ENCODE measurements around the gene TIGIT. TPM values are rescaled to one million over a fixed set of nuclear protein-coding genes. Genes with fewer than 3 reads are reported as not detected.

Gene TIGIT
- polyA plus RNA-seq, 3 donors from 2014 or later, result 58.7 to 89.9 (median 87.3) TPM

- Mint-ChIP-seq H3K27ac (peak overlapping the region in 5 of 6 donors; percentile 75 to 85 (median 78)), H3K4me3 (peak overlapping the region in 3 of 5 donors; percentile 31 to 34 (median 32)), H3K9me3 (no peaks in the 10 kb centered on the region), H3K36me3 (peaks cover 9 to 20% (median 10%) of the 10 kb centered on the region in 3 donors), H3K27me3 (ENCODE audit: low read depth in 3 of 3) (peaks cover 0 to 3% (median 0%) of the 10 kb centered on the region in 3 donors), H3K4me1 (peaks cover 58 to 83% of the 10 kb centered on the region in 2 donors)
- DNase-seq, result no peak
Measured at GRCh38 chr3:114318295-114318694, 24.5 kb downstream of the TIGIT start.

DNA sequence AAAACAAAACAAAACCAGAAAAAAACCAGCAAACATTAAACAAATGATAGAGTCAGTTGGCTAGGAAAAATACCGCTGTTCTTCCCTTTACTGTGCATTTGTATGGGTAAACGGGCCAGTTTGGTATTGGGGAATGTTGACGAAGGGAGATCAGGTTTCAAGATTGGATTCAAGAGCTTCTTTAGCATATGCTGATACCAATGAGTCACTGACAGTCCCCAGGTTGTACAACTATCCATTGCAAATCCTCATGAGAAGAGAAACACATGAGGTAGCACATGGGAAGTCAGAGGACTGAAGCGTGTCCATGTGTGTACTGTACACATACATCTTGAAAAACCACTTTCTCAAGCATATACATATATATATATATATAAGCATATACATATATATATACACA lies 25.6 kb downstream of the TIGIT start:
- Mint-ChIP-seq H3K36me3 (peaks cover 4 to 12% (median 6%) of the 10 kb centered on the region in 3 donors), H3K9me3 (peaks cover 0 to 2% (median 0%) of the 10 kb centered on the region in 6 donors), H3K27me3 (ENCODE audit: low read depth in 3 of 3) (peaks cover 0 to 1% (median 0%) of the 10 kb centered on the region in 3 donors), H3K27ac (peak overlapping the region in 1 of 6 donors; percentile 25), H3K4me1 (peaks cover 58 to 83% of the 10 kb centered on the region in 2 donors), H3K4me3 (no peak overlapping the region)
- no peak for DNase-seq

GRCh38 chr3:114320246-114320645 lies 26.4 kb downstream of the TIGIT start:
- DNase-seq, result no peak
- Mint-ChIP-seq H3K36me3 (peaks cover 4 to 8% (median 7%) of the 10 kb centered on the region in 3 donors), H3K4me3 (no peak overlapping the region), H3K27ac (peak overlapping the region in 1 of 6 donors; percentile 74), H3K27me3 (ENCODE audit: low read depth in 3 of 3) (peaks cover 0 to 1% (median 0%) of the 10 kb centered on the region in 3 donors), H3K9me3 (peaks cover 0 to 2% (median 0%) of the 10 kb centered on the region in 6 donors), H3K4me1 (peaks cover 54 to 82% of the 10 kb centered on the region in 2 donors)

GRCh38 chr3:114323546-114324254 lies 29.9 kb downstream of the TIGIT start:
- peaks cover 0 to 5% (median 0%) of the 10 kb centered on the region in 3 donors for H3K27me3 Mint-ChIP-seq (ENCODE audit: low read depth in 3 of 3)
- peak overlapping the region; percentile 11 to 75 (median 18) for H3K4me3 Mint-ChIP-seq
- peak in 1 of 3 donors; percentile 42 for DNase-seq
- H3K27ac Mint-ChIP-seq, result peak overlapping the region; percentile 75 to 93 (median 86)
- H3K36me3 Mint-ChIP-seq, result peaks cover 3 to 6% (median 4%) of the 10 kb centered on the region in 3 donors
- peaks cover 0 to 2% (median 0%) of the 10 kb centered on the region in 6 donors for H3K9me3 Mint-ChIP-seq
- peaks cover 46 to 74% of the 10 kb centered on the region in 2 donors for H3K4me1 Mint-ChIP-seq

DNA sequence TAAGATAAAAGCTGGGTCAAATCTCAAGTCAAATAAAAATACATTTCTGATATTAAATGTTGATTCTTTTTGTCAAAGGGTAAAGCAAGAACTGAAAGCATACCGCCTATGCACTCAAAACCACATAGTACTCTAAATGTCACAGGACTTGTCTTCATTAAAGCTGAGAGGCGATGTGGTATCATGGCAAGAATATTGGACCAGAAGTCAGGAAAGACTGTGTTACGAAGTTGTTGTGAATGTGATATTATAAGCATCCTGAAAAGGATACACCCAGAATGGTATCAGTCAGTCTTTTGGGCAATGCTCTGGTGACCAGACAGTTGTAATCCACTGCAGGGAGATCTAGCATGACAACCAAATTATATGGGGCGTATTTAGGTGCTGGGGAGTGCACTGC lies 33.8 kb downstream of the TIGIT start:
- Mint-ChIP-seq H3K27ac (peak overlapping the region; percentile 55 to 81 (median 68)), H3K36me3 (peaks cover 3 to 15% (median 14%) of the 10 kb centered on the region in 3 donors), H3K4me3 (peak overlapping the region in 4 of 5 donors; percentile 6 to 51 (median 43)), H3K4me1 (peaks cover 52 to 67% of the 10 kb centered on the region in 2 donors), H3K9me3 (peaks cover 0 to 2% (median 0%) of the 10 kb centered on the region in 6 donors), H3K27me3 (ENCODE audit: low read depth in 3 of 3) (peaks cover 0 to 4% (median 0%) of the 10 kb centered on the region in 3 donors)
- no peak for DNase-seq

- Mint-ChIP-seq H3K4me1 (peaks cover 53 to 67% of the 10 kb centered on the region in 2 donors), H3K27ac (peak overlapping the region in 4 of 6 donors; percentile 9 to 60 (median 32)), H3K27me3 (ENCODE audit: low read depth in 3 of 3) (peaks cover 0 to 4% (median 1%) of the 10 kb centered on the region in 3 donors), H3K9me3 (peaks cover 0 to 2% (median 0%) of the 10 kb centered on the region in 6 donors), H3K36me3 (peaks cover 3 to 15% (median 14%) of the 10 kb centered on the region in 3 donors), H3K4me3 (no peak overlapping the region)
- DNase-seq, result no peak
Measured at GRCh38 chr3:114328345-114328744, 34.5 kb downstream of the TIGIT start.

DNA sequence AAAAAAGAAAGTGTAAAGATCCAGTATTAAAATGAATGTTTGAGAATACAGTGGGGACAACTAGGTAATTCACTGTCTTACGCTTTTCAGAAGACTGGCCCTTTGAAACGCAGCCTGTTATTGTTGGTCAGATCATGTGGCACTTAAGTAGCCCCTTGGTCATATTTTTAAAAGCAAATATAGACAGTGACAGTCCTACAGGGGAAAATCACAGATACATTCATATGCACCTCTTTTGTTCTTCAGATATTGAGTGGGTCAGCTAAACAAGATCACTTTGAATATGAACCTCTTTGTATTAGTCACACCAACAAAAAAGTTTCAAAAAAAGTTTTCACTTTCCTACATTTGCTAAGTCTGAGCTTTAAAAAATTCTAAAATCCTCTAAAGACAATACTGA lies 36.0 kb downstream of the TIGIT start:
- Mint-ChIP-seq H3K36me3 (peaks cover 3 to 15% (median 14%) of the 10 kb centered on the region in 3 donors), H3K4me3 (no peak overlapping the region), H3K4me1 (peaks cover 42 to 59% of the 10 kb centered on the region in 2 donors), H3K27me3 (ENCODE audit: low read depth in 3 of 3) (peaks cover 0 to 4% (median 1%) of the 10 kb centered on the region in 3 donors), H3K27ac (peak overlapping the region in 1 of 6 donors; percentile 29), H3K9me3 (no peaks in the 10 kb centered on the region)
- no peak for DNase-seq

- peaks cover 43 to 66% of the 10 kb centered on the region in 2 donors for H3K4me1 Mint-ChIP-seq
- peaks cover 0 to 4% (median 3%) of the 10 kb centered on the region in 3 donors for H3K27me3 Mint-ChIP-seq (ENCODE audit: low read depth in 3 of 3)
- H3K36me3 Mint-ChIP-seq, result peaks cover 4 to 15% (median 14%) of the 10 kb centered on the region in 3 donors
- no peak for DNase-seq
- no peak overlapping the region for H3K4me3 Mint-ChIP-seq
- H3K9me3 Mint-ChIP-seq, result no peaks in the 10 kb centered on the region
- H3K27ac Mint-ChIP-seq, result peak overlapping the region in 1 of 6 donors; percentile 66
Measured at GRCh38 chr3:114331007-114331406, 37.2 kb downstream of the TIGIT start.

DNA sequence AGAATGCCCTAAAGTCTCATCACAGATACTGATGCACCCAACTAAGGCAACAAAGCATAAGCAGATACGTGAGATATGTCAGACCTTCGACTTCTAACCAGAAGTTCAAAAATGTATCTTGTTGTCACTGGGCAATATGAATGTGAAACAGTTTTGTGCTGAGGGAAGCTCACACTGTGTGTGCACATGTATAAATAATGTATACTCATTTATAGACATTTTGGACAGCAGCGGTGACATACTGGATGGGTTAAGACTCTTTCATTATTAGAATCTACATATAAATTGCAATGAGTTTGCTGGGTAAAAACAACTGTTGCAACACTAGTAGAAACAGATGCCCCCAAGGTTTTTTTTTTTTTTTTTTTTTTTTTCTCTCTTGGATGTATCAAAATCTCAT lies 37.9 kb downstream of the TIGIT start:
- no peaks in the 10 kb centered on the region for H3K9me3 Mint-ChIP-seq
- no peak for DNase-seq
- peaks cover 7 to 15% (median 14%) of the 10 kb centered on the region in 3 donors for H3K36me3 Mint-ChIP-seq
- peaks cover 0 to 4% (median 3%) of the 10 kb centered on the region in 3 donors for H3K27me3 Mint-ChIP-seq (ENCODE audit: low read depth in 3 of 3)
- peak overlapping the region in 3 of 6 donors; percentile 72 to 89 (median 84) for H3K27ac Mint-ChIP-seq
- peaks cover 47 to 67% of the 10 kb centered on the region in 2 donors for H3K4me1 Mint-ChIP-seq
- no peak overlapping the region for H3K4me3 Mint-ChIP-seq

GRCh38 chr3:114332342-114333179 lies 38.7 kb downstream of the TIGIT start:
- Mint-ChIP-seq H3K4me1 (peaks cover 39 to 65% of the 10 kb centered on the region in 2 donors), H3K9me3 (no peaks in the 10 kb centered on the region), H3K4me3 (peak overlapping the region in 1 of 5 donors; percentile 49), H3K36me3 (peaks cover 7 to 15% (median 14%) of the 10 kb centered on the region in 3 donors), H3K27me3 (ENCODE audit: low read depth in 3 of 3) (peaks cover 0 to 3% (median 2%) of the 10 kb centered on the region in 3 donors), H3K27ac (peak overlapping the region; percentile 31 to 89 (median 74))
- no peak for DNase-seq

DNA sequence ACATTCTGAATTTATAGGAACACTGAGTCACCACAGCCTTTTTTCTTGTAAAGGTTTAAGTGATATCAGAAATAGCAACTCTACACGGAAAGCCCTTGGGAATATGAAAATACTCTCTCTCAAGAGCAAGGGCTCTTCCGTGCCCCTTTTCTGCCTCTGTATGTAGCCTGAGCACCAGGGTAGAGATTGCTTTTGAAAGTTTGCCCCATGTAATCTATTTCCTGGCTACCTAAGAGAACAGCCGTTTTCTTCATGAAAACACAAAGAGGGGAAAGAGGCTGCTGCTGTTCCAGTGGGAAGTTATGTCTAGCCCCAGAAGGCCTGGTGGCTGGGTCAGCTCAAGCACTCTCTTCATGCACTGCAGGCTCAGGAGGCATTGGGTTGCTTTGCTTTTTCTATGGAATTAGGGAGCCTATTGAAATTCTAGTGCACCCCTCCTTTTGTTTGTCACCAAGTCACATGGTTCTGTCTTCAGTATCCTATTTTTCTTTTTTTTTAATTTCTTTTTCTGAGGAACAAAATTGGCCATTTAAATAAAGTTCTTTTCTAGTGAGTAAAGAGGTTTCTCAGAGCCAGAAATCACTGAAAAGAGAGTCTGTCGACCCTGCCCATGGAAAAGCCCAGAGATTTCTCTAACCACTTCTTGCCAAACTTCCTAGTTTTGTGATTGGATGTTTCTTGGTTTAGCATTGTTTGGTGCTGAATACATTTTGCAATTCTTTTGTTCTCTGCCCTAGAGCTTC lies 39.5 kb downstream of the TIGIT start:
- Mint-ChIP-seq H3K27me3 (ENCODE audit: low read depth in 3 of 3) (peaks cover 0 to 3% (median 0%) of the 10 kb centered on the region in 3 donors), H3K36me3 (peaks cover 7 to 15% (median 14%) of the 10 kb centered on the region in 3 donors), H3K4me1 (peaks cover 41 to 64% of the 10 kb centered on the region in 2 donors), H3K9me3 (no peaks in the 10 kb centered on the region), H3K27ac (peak overlapping the region in 5 of 6 donors; percentile 31 to 89 (median 67)), H3K4me3 (peak overlapping the region in 1 of 5 donors; percentile 12)
- no peak for DNase-seq

DNA sequence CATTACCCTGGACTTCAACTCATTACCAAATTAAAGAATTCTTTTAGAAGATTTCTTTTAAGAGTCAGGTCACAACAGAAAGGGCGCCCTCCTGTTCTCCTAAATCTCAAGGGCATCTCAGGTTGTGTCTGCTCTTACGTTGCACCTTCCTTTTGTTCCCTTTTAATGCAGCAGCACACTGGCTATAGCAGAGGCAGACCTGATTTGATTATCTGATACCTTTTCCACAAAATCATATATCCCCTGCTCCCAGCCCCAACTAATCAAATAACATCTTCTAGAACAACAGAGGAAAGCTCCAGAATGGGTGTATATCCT lies 40.1 kb downstream of the TIGIT start:
- DNase-seq, result no peak
- H3K9me3 Mint-ChIP-seq, result no peaks in the 10 kb centered on the region
- H3K27me3 Mint-ChIP-seq (ENCODE audit: low read depth in 3 of 3), result peaks cover 0 to 5% (median 3%) of the 10 kb centered on the region in 3 donors
- H3K4me1 Mint-ChIP-seq, result peaks cover 40 to 64% of the 10 kb centered on the region in 2 donors
- H3K4me3 Mint-ChIP-seq, result no peak overlapping the region
- peak overlapping the region in 2 of 6 donors; percentile 67 to 89 for H3K27ac Mint-ChIP-seq
- peaks cover 9 to 16% (median 10%) of the 10 kb centered on the region in 3 donors for H3K36me3 Mint-ChIP-seq

Data from immature natural killer cell (primary cell).